Kidney (tissue), 14 donors: Measurements from ENCODE around the gene FN3K. TPM values are rescaled to one million over a fixed set of nuclear protein-coding genes. Genes with fewer than 3 reads are reported as not detected.

ENCODE experiments used
- DNase-seq, 5 donors: peaks; one replicate each; pipeline ENCODE4 v3.0.0-alpha.2; 2013 to 2020
- FAIRE-seq: peaks from 2 replicates; lab custom pipeline; 2012; peaks lifted over from hg19 to GRCh38; lab: Jason Lieb, UNC
- H3K27ac ChIP-seq, 2 donors: one replicate each; pipeline ENCODE4 v1.7.0; 2013; ENCODE audit warnings: low read depth in 2 of 2, low read length in 2 of 2, inconsistent platforms in 1 of 2
- H3K27me3 ChIP-seq: one replicate; pipeline ENCODE4 v1.7.1; 2013; ENCODE audit warnings: low read length, inconsistent platforms; ENCODE audit not compliant: control insufficient read depth, insufficient read depth
- H3K36me3 ChIP-seq, 3 donors: one replicate each; pipeline versions ENCODE4 v1.7.0 to v1.7.1; 2013; ENCODE audit warnings: low read length in 3 of 3, control low read depth in 1 of 3, inconsistent platforms in 1 of 3; ENCODE audit not compliant: insufficient read depth in 3 of 3, control insufficient read depth in 2 of 3
- H3K4me1 ChIP-seq, 3 donors: one replicate each; pipeline versions ENCODE4 v1.7.0 to v1.7.1; 2013; ENCODE audit warnings: low read length in 3 of 3, inconsistent platforms in 1 of 3, low read depth in 1 of 3; ENCODE audit not compliant: control insufficient read depth in 2 of 3, insufficient read depth in 2 of 3
- H3K4me3 ChIP-seq, 3 donors: one replicate each; pipeline versions ENCODE4 v1.7.0 to v1.8.1; 2013; ENCODE audit warnings: low read length in 3 of 3, control low read depth in 1 of 3, inconsistent platforms in 1 of 3
- H3K9ac ChIP-seq, 3 donors: one replicate each; pipeline versions ENCODE4 v1.7.0 to v1.7.1; 2013; ENCODE audit warnings: low read length in 3 of 3, control low read depth in 1 of 3, inconsistent platforms in 1 of 3
- H3K9me3 ChIP-seq, 3 donors: one replicate each; pipeline versions ENCODE4 v1.7.0 to v1.7.1; 2013; ENCODE audit warnings: low read length in 3 of 3, control low read depth in 1 of 3, inconsistent platforms in 1 of 3; ENCODE audit not compliant: control insufficient read depth in 2 of 3, insufficient read depth in 1 of 3
- intact Hi-C: fragments of 100-400 bp; cut with DNase I; formaldehyde crosslinking; loops from one replicate; pipeline ENCODE4 v1.11.1; 2022
- polyA plus RNA-seq: library from polyadenylated mRNA; stranded (reverse); fragments of 350-450 nt; fragmentation: Illumina TruSeq; extraction: RNeasy Lipid Tissue Mini Kit (QIAGEN cat#74804); gene quantifications from one replicate; pipeline ENCODE4 v1.2.3, GENCODE V29; 2014; ENCODE audit warnings: low read depth, low replicate concordance; ENCODE audit not compliant: insufficient read depth
- total RNA-seq: library from RNA; stranded (reverse); fragmentation: NEBNext Ultra II Directional; extraction: Animal tissue kit (Norgen Biotek cat#: 25700); gene quantifications from one replicate; pipeline ENCODE4 v1.2.1, GENCODE V29; 2021
- TF ChIP-seq, protein P1 (sequence below): IDR thresholded peaks from 3 replicates; pipeline ENCODE4 v1.5.1; 2012; ENCODE audit warnings: mild to moderate bottlenecking, moderate library complexity, borderline replicate concordance; ENCODE audit not compliant: insufficient read depth; ENCODE audit errors: extremely low read depth
- donor health status: control.
- donor health status: control.
- donor health status: control.
- donor health status: control.
- donor health status: control.
- donor health status: DM: yes; HTN: yes; CAD: no.
- donor health status: Normal renal cell carcinoma (clear cell type).

The FN3K gene
- total and polyA plus RNA-seq, 2 donors from 2014 or later = 33.3 to 114 TPM

DNA sequence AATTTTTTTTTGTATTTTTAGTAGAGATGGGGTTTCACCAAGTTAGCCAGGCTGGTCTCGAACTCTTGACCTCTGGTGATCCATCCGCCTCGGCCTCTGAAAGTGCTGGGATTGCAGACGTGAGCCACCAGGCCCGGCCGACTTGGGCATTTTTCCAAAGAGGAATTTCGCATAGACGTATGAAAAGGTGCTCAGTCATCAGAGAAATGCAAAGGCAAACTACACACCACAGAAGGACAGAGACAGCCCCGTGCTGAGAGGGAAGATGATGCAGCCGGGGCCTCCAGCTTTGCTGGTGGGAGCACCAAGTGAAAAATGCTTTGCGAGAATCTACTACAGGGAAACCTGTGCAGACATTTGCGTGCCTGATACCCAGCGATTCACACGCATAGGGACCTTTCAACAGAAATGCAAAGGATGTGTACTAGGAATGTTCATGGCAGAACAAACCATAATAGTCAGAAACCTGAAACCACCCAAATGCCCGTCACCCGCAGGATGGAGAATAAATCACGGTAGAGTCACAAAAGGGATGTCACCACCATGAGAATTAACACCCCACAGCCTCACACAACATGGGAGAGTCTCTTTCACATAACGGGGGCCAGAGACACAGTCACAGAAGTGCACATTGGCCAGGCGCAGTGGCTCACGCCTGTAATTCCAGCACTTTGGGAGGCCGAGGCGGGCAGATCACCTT lies 42.1 kb upstream of the FN3K start:
- Histone ChIP-seq H3K4me1 (peaks cover 0 to 14% (median 0%) of the 10 kb centered on the region in 3 donors), H3K4me3 (no peak overlapping the region), H3K27me3 (no peaks in the 10 kb centered on the region), H3K36me3 (no peaks in the 10 kb centered on the region), H3K9me3 (peaks cover 0 to 5% (median 0%) of the 10 kb centered on the region in 3 donors), H3K27ac (no peak overlapping the region), H3K9ac (no peak overlapping the region)
- TF ChIP-seq, protein P1, sequence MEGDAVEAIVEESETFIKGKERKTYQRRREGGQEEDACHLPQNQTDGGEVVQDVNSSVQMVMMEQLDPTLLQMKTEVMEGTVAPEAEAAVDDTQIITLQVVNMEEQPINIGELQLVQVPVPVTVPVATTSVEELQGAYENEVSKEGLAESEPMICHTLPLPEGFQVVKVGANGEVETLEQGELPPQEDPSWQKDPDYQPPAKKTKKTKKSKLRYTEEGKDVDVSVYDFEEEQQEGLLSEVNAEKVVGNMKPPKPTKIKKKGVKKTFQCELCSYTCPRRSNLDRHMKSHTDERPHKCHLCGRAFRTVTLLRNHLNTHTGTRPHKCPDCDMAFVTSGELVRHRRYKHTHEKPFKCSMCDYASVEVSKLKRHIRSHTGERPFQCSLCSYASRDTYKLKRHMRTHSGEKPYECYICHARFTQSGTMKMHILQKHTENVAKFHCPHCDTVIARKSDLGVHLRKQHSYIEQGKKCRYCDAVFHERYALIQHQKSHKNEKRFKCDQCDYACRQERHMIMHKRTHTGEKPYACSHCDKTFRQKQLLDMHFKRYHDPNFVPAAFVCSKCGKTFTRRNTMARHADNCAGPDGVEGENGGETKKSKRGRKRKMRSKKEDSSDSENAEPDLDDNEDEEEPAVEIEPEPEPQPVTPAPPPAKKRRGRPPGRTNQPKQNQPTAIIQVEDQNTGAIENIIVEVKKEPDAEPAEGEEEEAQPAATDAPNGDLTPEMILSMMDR = no peak
- no peak for FAIRE-seq
- intact Hi-C loops = no loop called here
- DNase-seq = peak in 3 of 5 donors; percentile 75 to 88 (median 84)

DNA sequence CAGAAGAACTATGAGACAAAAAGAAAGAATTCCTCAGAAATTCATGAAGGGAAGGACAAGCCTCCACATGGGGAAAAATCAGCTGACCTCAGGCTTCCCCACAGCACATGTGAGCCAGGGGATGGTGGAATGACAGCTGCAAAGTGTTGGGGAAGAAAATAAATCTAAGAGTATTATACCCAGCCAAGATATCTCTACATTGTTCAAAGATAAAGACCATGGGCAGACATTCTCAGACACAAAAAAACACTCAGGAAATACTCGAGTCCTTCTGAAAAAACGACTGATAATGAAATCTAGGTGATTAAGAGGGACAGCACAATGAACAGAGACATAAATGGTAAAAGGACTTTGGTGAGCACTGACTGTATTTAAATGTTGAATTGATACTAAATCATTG lies 40.8 kb upstream of the FN3K start:
- DNase-seq (no peak), FAIRE-seq (no peak)
- TF ChIP-seq, protein P1 = no peak
- intact Hi-C loops = no loop called here
- Histone ChIP-seq H3K36me3 (no peaks in the 10 kb centered on the region), H3K27me3 (no peaks in the 10 kb centered on the region), H3K9ac (no peak overlapping the region), H3K4me1 (peaks cover 0 to 18% (median 0%) of the 10 kb centered on the region in 3 donors), H3K4me3 (no peak overlapping the region), H3K9me3 (peaks cover 0 to 5% (median 0%) of the 10 kb centered on the region in 3 donors), H3K27ac (no peak overlapping the region)

DNA sequence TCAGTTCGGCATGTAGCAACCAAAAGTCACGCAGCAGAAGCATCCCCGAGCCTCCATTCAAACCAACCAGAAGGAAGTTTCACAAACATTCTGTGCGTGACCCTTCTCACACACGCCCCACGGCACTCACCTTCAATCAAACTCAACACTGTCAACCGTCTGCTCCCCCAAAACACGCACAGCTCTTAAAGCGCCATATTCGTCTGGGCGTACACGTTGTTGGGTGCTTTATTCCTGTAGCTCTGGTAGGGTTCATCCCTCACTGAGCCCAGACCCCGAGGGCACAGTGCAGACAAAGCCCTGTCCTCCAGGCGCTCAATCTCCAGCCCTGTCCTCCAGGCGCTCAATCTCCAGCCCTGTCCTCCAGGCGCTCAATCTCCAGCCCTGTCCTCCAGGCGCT lies 39.2 kb upstream of the FN3K start:
- no peaks in the 10 kb centered on the region for H3K27me3 ChIP-seq
- no peaks in the 10 kb centered on the region for H3K36me3 ChIP-seq
- H3K27ac ChIP-seq = peak overlapping the region in 1 of 2 donors; percentile 74
- H3K4me3 ChIP-seq = peak overlapping the region in 1 of 3 donors; percentile 66
- no peak overlapping the region for H3K9ac ChIP-seq
- peaks cover 0 to 18% (median 0%) of the 10 kb centered on the region in 3 donors for H3K4me1 ChIP-seq
- intact Hi-C loops = no loop called here
- TF ChIP-seq, protein P1 = no peak
- DNase-seq (peak in 1 of 5 donors; percentile 39), FAIRE-seq (no peak)
- H3K9me3 ChIP-seq = peaks cover 0 to 5% (median 0%) of the 10 kb centered on the region in 3 donors
